Endothelial cell of umbilical vein (primary cell): ENCODE results near the gene TPRA1.

ENCODE experiments used
- CTCF ChIP-seq, 2 donors: IDR thresholded peaks; 1 replicate in 1 of 2; 2 replicates in 1 of 2; pipeline ENCODE4 v1.5.1; 2011; ENCODE audit warnings: low read length in 2 of 2, mild to moderate bottlenecking in 2 of 2, moderate library complexity in 2 of 2, control low read depth in 1 of 2, inconsistent platforms in 1 of 2, low read depth in 1 of 2; ENCODE audit not compliant: insufficient read depth in 1 of 2; ENCODE audit errors: extremely low read depth in 1 of 2
- EZH2 ChIP-seq: IDR thresholded peaks from 2 replicates; pipeline ENCODE4 v1.6.1; 2012; ENCODE audit warnings: borderline replicate concordance, low read depth, mild to moderate bottlenecking, moderate library complexity, low read length, inconsistent platforms; ENCODE audit not compliant: severe bottlenecking
- FOS ChIP-seq: IDR thresholded peaks from 2 replicates; pipeline ENCODE4 v1.6.1; 2011; ENCODE audit warnings: mild to moderate bottlenecking, low read length, moderate library complexity, borderline replicate concordance; ENCODE audit not compliant: insufficient read depth
- GATA2 ChIP-seq: IDR thresholded peaks from 2 replicates; pipeline ENCODE4 v1.7.0; 2011; ENCODE audit warnings: low read depth, mild to moderate bottlenecking, moderate library complexity, mixed read lengths, low read length; ENCODE audit not compliant: insufficient read length, insufficient read depth
- JUN ChIP-seq: IDR thresholded peaks from 2 replicates; pipeline ENCODE4 v1.6.1; 2011; ENCODE audit warnings: borderline replicate concordance, low read depth; ENCODE audit not compliant: insufficient read length, insufficient read depth
- MAX ChIP-seq: IDR thresholded peaks from 2 replicates; pipeline ENCODE4 v1.6.1; 2011; ENCODE audit not compliant: insufficient read depth, insufficient read length
- MYC ChIP-seq: IDR thresholded peaks from one replicate; pipeline ENCODE4 v1.6.1; 2011; ENCODE audit warnings: mild to moderate bottlenecking, low read depth, low read length
- POLR2A ChIP-seq: IDR thresholded peaks from 2 replicates; pipeline ENCODE4 v1.6.1; 2012; ENCODE audit warnings: low read depth, mild to moderate bottlenecking, control low read depth, low read length
- POLR2AphosphoS5 ChIP-seq: IDR thresholded peaks from 2 replicates; pipeline ENCODE4 v1.6.1; 2012; ENCODE audit warnings: low read depth, mild to moderate bottlenecking, control low read depth, low read length, moderate library complexity; ENCODE audit not compliant: insufficient read depth

GRCh38 chr3:127615631-127616305 lies 25.2 kb upstream of the TPRA1 start:
- TF ChIP-seq CTCF (IDR thresholded peaks at IDR 0.05; ENCODE audit: extremely low read depth in 1 of 2, insufficient read depth in 1 of 2, low read depth in 1 of 2, low read length in 2 of 2) = no peak
- no peak for TF ChIP-seq EZH2
- no peak for TF ChIP-seq JUN
- no peak for TF ChIP-seq POLR2A
- no peak for TF ChIP-seq FOS
- no peak for TF ChIP-seq MAX
- no peak for TF ChIP-seq GATA2
- no peak for TF ChIP-seq MYC
- TF ChIP-seq POLR2AphosphoS5 = no peak
